GM19438 (cell line): ENCODE measurements around the gene TTC8.
"Not testable (repeated sequence)": the region's sequence is repeated elsewhere in the genome, so short reads cannot be mapped to it uniquely, and the experiment has no call there.

Experiments used
- ATAC-seq: cut with Tn5 transposase; IDR thresholded peaks from one replicate; pipeline ENCODE4 v1.9.1; 2021; ENCODE audit warnings: low read depth; ENCODE audit not compliant: unreplicated experiment

Gene TTC8

GRCh38 chr14:88824314-88825077 is at the start of gene TTC8:
Gene TTC8, plus strand, starts transcription at chr14:88824651. Its CDS starts 57 bp downstream, at chr14:88824708.
- peak; percentile 98 for ATAC-seq

DNA sequence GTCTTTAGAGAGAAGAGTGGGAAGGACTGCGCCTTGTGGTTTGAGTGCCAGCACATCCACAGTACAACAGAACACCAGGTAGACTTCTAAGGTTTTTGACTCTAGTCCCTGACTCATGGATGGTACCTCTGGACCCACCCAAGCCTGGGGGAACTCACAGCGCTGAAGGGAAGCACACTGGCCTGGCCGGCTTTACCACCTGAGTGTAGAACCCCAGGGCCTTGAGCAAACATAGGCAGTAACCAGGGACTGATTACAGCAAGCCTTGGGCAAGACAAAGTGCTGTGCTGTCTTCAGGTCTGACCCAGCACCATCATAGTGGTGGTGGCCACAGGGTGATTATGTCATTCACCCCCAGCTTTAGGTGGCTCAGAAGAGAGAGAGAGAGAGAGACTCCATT is 48.9 kb upstream of the TTC8 start:
- ATAC-seq, result no peak

GRCh38 chr14:88785911-88786310 is 38.5 kb upstream of the TTC8 start:
- no peak for ATAC-seq

- no peak for ATAC-seq
Observed at GRCh38 chr14:88786715-88787114, 37.7 kb upstream of the TTC8 start.

GRCh38 chr14:88789573-88789972 is 34.9 kb upstream of the TTC8 start:
- not testable (repeated sequence) for ATAC-seq

DNA sequence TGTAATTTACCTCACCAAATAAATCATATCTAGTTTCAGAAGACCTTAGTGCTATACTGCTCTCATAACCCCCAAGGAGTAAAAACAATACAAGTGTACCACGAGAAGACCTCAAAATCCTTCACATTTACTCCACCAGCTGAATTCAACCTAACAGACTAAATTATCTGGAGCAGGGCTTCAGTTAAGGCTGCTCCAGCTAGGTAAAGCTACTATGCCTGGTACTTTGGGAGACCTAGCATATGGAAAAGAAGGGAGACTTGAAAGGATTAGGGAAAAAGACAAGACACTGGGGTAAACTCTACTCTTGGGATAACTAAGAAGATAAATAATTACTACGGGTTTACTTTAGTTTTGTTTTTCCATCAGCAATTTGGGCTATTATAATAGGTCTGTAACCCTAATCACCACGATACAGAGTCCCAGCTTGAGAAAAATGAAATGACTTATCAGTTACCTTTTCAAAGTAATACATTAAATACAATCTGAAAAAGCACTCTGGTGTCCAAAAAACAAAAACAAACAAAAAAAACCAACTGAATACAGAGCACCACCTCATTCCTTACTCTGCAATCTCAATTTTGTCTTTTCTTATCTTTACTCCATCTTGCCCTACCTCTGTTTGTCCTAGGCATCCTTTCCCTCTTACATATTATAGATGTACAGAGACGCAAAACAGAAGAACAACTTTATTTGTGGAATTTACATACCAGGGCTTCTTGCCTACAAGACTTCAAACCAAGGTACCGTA is 33.8 kb upstream of the TTC8 start:
- ATAC-seq, result no peak

GRCh38 chr14:88791252-88791621 is 33.2 kb upstream of the TTC8 start:
- no peak for ATAC-seq

DNA sequence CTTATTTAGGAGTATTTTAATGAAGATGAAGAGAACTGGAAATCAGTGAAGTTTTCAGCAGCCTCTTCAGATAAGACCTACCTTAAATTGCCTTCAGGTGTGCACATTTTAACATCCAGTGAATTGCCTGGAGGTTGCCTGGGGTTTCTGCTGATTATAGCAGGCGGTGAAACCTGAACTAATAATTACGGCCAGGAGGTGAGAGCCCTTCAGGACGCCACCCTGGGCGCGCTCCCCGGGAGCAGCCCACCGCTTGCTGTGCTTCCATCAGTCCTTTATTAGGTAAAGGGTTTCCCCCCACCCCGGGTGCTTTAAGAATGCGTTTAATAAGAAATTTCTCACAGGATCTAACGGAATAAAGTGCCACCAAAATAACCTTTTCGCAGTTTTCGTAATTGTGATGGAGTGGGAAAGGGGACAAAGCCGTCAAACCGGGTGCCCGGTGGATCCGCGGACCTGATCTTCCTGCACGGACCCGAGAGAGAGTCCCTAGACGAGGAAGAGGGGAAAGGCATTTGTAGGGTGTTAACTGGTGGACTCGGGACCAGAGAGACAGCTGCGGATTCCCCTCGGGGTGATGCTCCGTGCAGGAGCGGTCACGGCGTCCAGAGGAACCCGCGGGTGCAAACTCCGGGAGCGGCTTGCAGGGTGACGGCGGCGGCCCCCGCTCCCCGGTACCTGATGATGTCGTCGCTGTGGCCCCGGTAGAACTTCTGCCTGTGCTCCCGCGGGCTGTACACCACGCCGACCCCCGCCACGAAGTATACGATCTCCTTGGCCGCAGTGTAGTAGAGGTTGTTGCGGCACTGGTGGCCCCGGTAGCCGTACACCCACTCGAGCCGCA is 32.6 kb upstream of the TTC8 start:
- ATAC-seq, result no peak

DNA sequence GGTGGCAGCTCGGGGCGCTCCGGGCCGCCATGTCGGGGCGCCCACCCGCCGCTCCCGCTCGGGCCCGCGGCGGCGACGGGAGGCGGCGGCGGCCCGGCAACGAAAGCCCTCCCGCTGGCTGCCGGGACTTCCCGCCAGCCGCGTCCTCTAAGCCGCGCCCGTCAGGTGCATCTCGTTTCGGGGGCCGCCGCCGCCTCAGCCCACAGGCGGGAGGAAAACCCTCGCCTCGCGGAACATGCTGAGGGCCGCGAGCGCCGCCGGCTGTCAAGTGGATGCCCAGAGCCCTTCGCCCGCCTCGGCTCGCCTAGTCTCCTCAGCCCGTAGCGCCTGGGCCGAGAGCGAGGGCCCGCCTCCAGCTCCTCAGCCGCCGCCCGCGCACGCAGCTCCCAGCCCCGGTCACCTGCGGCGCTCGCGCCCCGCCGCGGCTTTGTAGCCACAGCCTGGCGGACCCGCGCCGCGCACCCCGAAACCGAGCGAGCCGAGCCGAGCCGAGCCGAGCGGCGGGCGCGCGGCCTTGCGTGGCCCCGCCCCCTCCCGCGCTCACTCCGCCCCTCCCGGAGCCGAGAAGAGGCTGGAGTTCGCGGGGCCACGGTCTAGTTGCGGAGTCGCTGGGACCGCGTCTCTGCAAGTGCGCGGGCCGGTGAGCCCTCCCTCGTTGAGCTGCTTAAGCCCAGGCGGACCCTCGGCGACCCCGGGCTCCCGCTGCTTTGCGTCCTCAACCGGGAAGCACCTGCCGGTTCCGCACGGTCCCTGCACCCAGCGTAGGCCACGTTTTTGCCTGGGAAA is 31.8 kb upstream of the TTC8 start, which contains the start of gene EML5:
Gene EML5, minus strand, starts transcription at position 481 of the 786 bp plus-strand sequence. Its CDS starts 450 bp downstream, at position 31.
- peak; percentile 87 for ATAC-seq

DNA sequence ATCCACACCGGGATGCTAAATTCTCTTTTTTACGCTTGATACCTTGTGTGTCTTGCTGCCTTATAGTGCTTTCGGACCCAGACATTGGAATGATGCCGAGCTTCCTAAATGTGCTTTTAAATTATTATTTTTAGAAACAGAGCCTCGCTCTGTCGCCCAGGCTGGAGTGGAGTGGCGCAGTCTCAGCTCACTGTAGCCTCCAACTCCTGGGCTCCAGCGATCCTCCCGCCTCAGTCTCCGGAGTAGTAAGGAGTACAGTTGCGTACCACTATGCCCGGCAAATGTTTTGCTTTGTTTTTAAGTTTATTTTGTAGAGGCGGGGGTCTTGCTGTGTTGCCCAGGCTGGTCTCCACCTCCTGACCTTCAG is 31.2 kb upstream of the TTC8 start:
- ATAC-seq, result peak; percentile 2

- no peak for ATAC-seq
Observed at GRCh38 chr14:88798156-88798555, 26.3 kb upstream of the TTC8 start.

DNA sequence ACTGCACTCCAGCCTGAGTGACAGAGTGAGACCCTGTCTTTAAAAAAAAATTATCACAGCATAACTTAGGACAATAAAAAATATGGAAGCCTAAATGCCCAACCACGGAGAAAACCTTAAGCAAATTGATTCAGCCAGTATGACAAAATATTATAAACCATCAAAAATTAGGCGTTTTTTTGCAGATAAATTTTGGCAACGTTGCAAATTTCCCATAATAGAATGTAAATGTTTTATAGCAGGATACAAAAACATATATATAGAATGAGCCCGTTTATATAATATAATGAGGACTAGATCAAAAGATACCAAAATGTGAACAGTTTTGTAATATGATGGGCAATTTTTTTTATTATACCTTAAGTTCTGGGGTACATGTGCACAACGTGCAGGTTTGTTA is 24.9 kb upstream of the TTC8 start:
- ATAC-seq, result no peak

DNA sequence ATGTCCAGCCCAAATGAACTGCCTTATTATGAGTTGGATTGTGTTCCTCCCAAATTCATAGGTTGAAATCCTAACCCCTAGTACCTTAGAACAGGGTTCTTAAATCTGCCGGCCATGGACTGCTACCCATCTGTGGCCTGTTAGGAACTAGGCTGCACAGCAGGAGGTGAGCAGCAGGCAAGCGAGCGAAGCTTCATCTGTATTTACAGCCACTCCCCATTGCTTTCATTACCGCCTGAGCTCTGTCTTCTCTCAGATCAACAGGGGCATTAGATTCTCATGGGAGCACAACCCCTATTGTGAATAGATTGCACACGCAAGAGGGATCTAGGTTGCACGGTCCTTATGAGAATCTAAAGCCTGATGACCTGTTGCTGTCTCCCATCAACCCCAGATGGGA is 21.9 kb upstream of the TTC8 start:
- ATAC-seq, result no peak

GRCh38 chr14:88804035-88804434 is 20.4 kb upstream of the TTC8 start:
- no peak for ATAC-seq

- ATAC-seq, result no peak
Observed at GRCh38 chr14:88804477-88804876, 20.0 kb upstream of the TTC8 start.

- no peak for ATAC-seq
Observed at GRCh38 chr14:88808359-88808758, 16.1 kb upstream of the TTC8 start.

DNA sequence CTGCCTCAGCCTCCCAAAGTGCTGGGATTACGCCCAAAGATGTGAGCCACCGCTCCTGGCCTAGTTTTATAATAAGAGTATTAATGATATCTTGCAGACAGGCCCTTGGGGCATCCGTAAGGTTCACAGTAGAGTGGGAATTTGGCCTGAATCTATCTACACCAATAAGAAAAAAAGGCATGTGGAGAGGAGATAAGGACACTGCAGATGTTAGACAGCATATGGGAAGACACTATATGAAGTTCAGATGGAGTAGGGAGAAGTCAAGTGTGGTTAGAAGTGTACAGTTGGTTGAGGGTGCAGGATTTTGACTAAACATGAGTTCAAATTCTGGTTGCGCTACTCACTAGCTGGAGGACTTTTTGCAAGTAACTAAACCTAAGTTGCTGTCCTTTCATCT is 8.5 kb upstream of the TTC8 start:
- no peak for ATAC-seq

GRCh38 chr14:88818018-88818417 is 6.4 kb upstream of the TTC8 start:
- ATAC-seq, result no peak

DNA sequence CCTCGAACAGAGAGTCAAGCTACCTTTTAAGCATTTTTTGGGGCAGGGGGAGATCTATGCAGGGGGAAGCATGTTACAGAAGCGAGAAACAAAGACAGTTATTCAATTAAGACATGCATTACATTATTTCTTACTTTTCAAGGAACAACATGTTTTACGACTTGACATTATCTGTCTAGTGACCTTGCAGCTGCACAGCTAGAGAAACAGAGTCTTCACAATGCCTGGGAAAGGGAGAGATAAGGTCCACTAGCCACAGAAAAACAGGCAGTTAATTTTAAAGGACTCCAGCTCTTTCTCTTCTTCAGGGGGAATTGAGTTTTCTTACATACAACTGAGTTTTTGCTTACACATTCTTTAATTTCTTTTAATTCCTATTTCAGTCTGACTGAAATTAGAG is 4.8 kb upstream of the TTC8 start:
- not testable (repeated sequence) for ATAC-seq

DNA sequence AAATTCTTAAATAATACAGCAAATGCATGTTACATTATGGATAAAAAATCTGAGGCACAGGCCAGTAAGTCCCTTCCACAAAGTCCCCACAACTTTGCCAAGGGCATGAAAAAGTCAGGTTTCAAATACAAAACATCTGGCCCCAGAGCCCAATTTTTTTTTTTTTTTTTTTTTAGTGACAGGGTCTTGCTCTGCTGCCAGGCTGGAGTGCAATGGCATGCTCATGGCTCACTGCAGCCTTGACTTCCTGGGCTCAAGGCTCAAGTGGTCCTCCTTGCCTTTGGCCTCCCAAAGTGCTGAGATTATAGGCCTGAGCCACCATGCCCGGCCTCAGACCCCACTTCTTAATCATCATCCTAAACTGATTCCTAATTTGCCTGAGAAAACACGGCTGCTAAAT is 3.1 kb upstream of the TTC8 start:
- no peak for ATAC-seq
